GM12865 (cell line): Measurements from ENCODE around the gene ANK2.

Source experiments
- DNase-seq: peaks from one replicate; pipeline ENCODE4 v3.0.0; 2010; ENCODE audit warnings: low read depth
- H3K4me3 ChIP-seq: 2 replicates; pipeline ENCODE4 v1.5.1; 2011; ENCODE audit warnings: mild to moderate bottlenecking, low read depth, low read length, control low read depth
- CTCF ChIP-seq: IDR thresholded peaks from 2 replicates; pipeline ENCODE4 v1.5.1; 2011; ENCODE audit warnings: low read length, control low read depth, low read depth, inconsistent platforms; ENCODE audit not compliant: insufficient read depth; ENCODE audit errors: missing control alignments

ANK2 gene

GRCh38 chr4:113008716-113009115 is 40.7 kb upstream of the ANK2 start:
- no peak for DNase-seq
- H3K4me3 ChIP-seq, result no peak overlapping the region
- no peak for TF ChIP-seq CTCF

- DNase-seq, result no peak
- no peak overlapping the region for H3K4me3 ChIP-seq
- no peak for TF ChIP-seq CTCF
These were observed 40.0 kb upstream of the ANK2 start for GRCh38 chr4:113009461-113009860.

- no peak for TF ChIP-seq CTCF
- no peak overlapping the region for H3K4me3 ChIP-seq
- no peak for DNase-seq
These were observed 37.2 kb upstream of the ANK2 start for GRCh38 chr4:113012122-113012725.

- no peak for TF ChIP-seq CTCF
- H3K4me3 ChIP-seq, result no peak overlapping the region
- no peak for DNase-seq
These were observed 36.7 kb upstream of the ANK2 start for GRCh38 chr4:113012786-113013185.

GRCh38 chr4:113013751-113014150 is 35.7 kb upstream of the ANK2 start:
- DNase-seq, result no peak
- TF ChIP-seq CTCF, result no peak
- no peak overlapping the region for H3K4me3 ChIP-seq

GRCh38 chr4:113016377-113016776 is 33.1 kb upstream of the ANK2 start:
- no peak overlapping the region for H3K4me3 ChIP-seq
- TF ChIP-seq CTCF, result no peak
- DNase-seq, result no peak

- TF ChIP-seq CTCF, result no peak
- no peak overlapping the region for H3K4me3 ChIP-seq
- DNase-seq, result no peak
These were observed 28.5 kb upstream of the ANK2 start for GRCh38 chr4:113020966-113021365.
